Naive thymus-derived CD8-positive, alpha-beta T cell (primary cell): ENCODE measurements around the gene PSAP. TPM values are rescaled to one million over a fixed set of nuclear protein-coding genes. Genes with fewer than 3 reads are reported as not detected.
"Not testable (repeated sequence)": the region's sequence is repeated elsewhere in the genome, so short reads cannot be mapped to it uniquely, and the experiment has no call there.

Experiments used
- ATAC-seq, 2 donors: fragments of 150-1000 bp; cut with Tn5 transposase in 1 of 2; sonication (Bioruptor Pico), chemical (Tn5 transposase) in 1 of 2; 1 replicate in 1 of 2; 2 replicates in 1 of 2; pipeline ENCODE4 v1.10.0; 2021; ENCODE audit warnings: mild to moderate bottlenecking in 2 of 2, moderate library complexity in 2 of 2
- POLR2A ChIA-PET: fragments of 350-600 bp; sonication (Branson Sonifier 250); formaldehyde crosslinking; loops from one replicate; lab custom pipeline; 2021; ENCODE audit warnings: antibody characterized with exemption; lab: Charles Lee
- DNase-seq, 10 donors: peaks; one replicate each; pipeline versions ENCODE4 v3.0.0 to v3.0.0-alpha.2; 2020 to 2022
- H3K27ac Mint-ChIP-seq, 10 donors: one replicate each; pipeline ENCODE4 v1.8.0; 2020 to 2022; ENCODE audit warnings: mild to moderate bottlenecking in 10 of 10, mixed read lengths in 10 of 10, moderate library complexity in 4 of 10, inconsistent platforms in 1 of 10
- H3K27me3 Mint-ChIP-seq, 5 donors: one replicate each; pipeline ENCODE4 v1.8.0; 2021 to 2022; ENCODE audit warnings: mixed read lengths in 5 of 5
- H3K36me3 Mint-ChIP-seq, 3 donors: one replicate each; pipeline ENCODE4 v1.8.0; 2020 to 2022; ENCODE audit warnings: mixed read lengths in 3 of 3, mild to moderate bottlenecking in 2 of 3, inconsistent platforms in 1 of 3
- H3K4me1 Mint-ChIP-seq, 4 donors: one replicate each; pipeline ENCODE4 v1.8.0; 2021 to 2022; ENCODE audit warnings: mixed read lengths in 4 of 4
- H3K4me3 Mint-ChIP-seq, 10 donors: one replicate each; pipeline ENCODE4 v1.8.0; 2020 to 2022; ENCODE audit warnings: mild to moderate bottlenecking in 10 of 10, mixed read lengths in 10 of 10, moderate library complexity in 6 of 10, inconsistent platforms in 1 of 10
- H3K9me3 Mint-ChIP-seq, 9 donors: one replicate each; pipeline ENCODE4 v1.8.0; 2020 to 2022; ENCODE audit warnings: mixed read lengths in 9 of 9, mild to moderate bottlenecking in 3 of 9, inconsistent platforms in 1 of 9, moderate library complexity in 1 of 9
- polyA plus RNA-seq, 3 donors: library from polyadenylated mRNA; unstranded; fragments of 300-500 nt; fragmentation: Illumina TruSeq; gene quantifications; one replicate each; pipeline ENCODE4 v1.2.3, GENCODE V29; 2021
- total RNA-seq, 8 experiments: library from RNA in 2 of 8; stranded (reverse) in 2 of 8; gene quantifications; one replicate each; pipeline ENCODE4 v1.2.3 and lab custom pipeline; 2021 to 2026

The PSAP gene
- total and polyA plus RNA-seq, 5 experiments from 2014 or later: 203 to 442 (median 389) TPM

DNA sequence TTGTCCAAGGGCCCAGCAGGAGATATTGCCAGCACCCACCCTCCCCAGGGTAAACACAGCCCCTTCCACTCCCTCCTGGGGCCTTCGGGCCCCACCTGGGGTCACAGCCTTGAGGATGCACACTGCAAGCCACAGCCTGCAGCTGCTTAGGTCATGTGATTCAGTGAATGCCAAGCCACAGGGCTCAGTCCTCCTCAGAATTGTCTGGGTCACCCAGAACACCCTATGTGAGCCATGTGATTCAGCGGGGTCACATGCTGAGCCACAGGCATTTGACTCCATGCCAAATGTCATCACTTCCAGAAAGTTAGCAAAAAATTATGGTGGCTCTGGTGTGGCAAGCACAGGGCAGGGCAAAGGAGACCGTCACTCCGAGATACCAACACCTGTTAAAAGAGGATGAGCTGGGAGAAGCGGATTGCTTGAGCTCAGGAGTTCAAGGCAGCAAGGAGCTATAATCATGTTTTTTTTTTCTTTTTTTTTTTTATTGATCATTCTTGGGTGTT is 17.2 kb upstream of the PSAP start:
- POLR2A ChIA-PET: no interaction called here
- DNase-seq (no peak), ATAC-seq (no peak)
- peaks cover 0 to 15% (median 0%) of the 10 kb centered on the region in 4 donors for H3K4me1 Mint-ChIP-seq
- no peak overlapping the region for H3K27ac Mint-ChIP-seq
- no peaks in the 10 kb centered on the region for H3K9me3 Mint-ChIP-seq
- H3K27me3 Mint-ChIP-seq: peaks cover 0 to 2% (median 0%) of the 10 kb centered on the region in 5 donors
- H3K4me3 Mint-ChIP-seq: no peak overlapping the region
- no peaks in the 10 kb centered on the region for H3K36me3 Mint-ChIP-seq

- Mint-ChIP-seq H3K27me3 (peaks cover 0 to 2% (median 0%) of the 10 kb centered on the region in 5 donors), H3K36me3 (no peaks in the 10 kb centered on the region), H3K4me1 (peaks cover 0 to 15% (median 0%) of the 10 kb centered on the region in 4 donors), H3K9me3 (no peaks in the 10 kb centered on the region), H3K27ac (no peak overlapping the region), H3K4me3 (no peak overlapping the region)
- no peak for DNase-seq
- ATAC-seq: no peak
- POLR2A ChIA-PET: no interaction called here
These were observed 14.6 kb upstream of the PSAP start for GRCh38 chr10:71865561-71866041.

- Mint-ChIP-seq H3K36me3 (no peaks in the 10 kb centered on the region), H3K4me1 (peaks cover 0 to 22% (median 0%) of the 10 kb centered on the region in 4 donors), H3K9me3 (no peaks in the 10 kb centered on the region), H3K27me3 (peaks cover 0 to 2% (median 0%) of the 10 kb centered on the region in 5 donors), H3K4me3 (no peak overlapping the region), H3K27ac (peak overlapping the region in 1 of 10 donors; percentile 13)
- POLR2A ChIA-PET: no interaction called here
- no peak for DNase-seq
- ATAC-seq: no peak
These were observed 13.9 kb upstream of the PSAP start for GRCh38 chr10:71864911-71865361.

DNA sequence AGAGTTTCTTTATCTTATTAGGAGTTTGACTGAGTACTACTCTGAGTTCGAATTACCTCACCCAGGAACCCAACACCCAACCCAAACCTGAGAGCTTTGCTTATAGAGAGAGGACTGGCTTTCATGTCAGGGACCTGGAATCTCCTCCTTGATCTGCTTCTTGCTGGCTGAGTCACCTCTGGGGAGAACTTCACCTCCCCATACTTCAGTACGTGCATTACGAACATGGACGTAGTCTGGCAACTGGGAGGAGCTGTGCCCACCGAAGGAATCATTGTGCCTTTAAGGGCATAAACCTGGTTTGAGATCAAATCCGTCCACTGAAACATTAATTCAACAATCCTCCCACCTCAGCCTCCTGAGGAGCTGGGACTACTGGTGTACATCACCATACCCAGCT is 12.2 kb upstream of the PSAP start:
- Mint-ChIP-seq H3K4me3 (no peak overlapping the region), H3K4me1 (peaks cover 0 to 28% (median 0%) of the 10 kb centered on the region in 4 donors), H3K36me3 (no peaks in the 10 kb centered on the region), H3K27ac (no peak overlapping the region), H3K27me3 (peaks cover 0 to 2% (median 0%) of the 10 kb centered on the region in 5 donors), H3K9me3 (no peaks in the 10 kb centered on the region)
- no peak for ATAC-seq
- POLR2A ChIA-PET: no interaction called here
- no peak for DNase-seq

DNA sequence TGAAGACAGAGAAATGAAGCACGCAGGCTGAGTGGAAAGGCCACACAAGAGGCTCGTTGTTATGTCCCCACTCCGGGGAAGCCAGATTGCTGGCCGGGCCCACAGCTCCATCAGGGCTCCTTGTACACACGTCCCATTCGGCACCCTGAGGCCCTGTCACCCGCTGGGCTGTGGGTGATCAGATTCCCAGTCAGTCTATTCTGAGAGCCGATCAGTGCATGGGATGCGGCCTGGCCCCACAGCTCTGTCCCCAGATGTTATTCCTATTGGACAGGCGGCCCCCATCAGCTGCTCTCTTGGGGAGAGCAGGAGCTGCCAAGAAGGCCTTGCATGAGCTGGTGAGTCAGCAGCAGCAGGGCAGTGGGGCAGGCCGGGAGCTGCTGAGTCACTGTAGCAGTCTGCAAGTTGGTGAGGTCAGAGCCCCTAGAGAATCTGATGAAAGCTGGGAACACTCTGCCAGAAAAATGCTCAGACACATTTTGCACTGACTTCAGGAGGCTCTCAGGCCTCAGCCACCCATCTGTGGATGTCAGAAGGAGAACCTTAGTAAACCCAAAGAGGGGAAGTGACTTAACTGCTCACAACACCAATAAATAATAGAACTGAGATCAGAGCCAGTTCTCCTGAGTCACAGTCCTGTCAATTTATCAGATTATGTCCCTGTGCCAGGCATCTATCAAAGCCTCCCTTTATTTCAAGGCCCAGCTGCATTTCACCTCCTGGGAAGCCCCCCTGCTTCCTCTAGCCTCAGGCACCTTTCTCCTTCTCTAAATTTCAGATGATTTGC is 9.4 kb upstream of the PSAP start:
- DNase-seq (no peak), ATAC-seq (no peak)
- no peaks in the 10 kb centered on the region for H3K36me3 Mint-ChIP-seq
- H3K4me1 Mint-ChIP-seq: peaks cover 0 to 27% (median 0%) of the 10 kb centered on the region in 4 donors
- POLR2A ChIA-PET: no interaction called here
- H3K27me3 Mint-ChIP-seq: peaks cover 0 to 3% (median 0%) of the 10 kb centered on the region in 5 donors
- H3K27ac Mint-ChIP-seq: peak overlapping the region in 2 of 10 donors; percentile 11 to 27
- no peaks in the 10 kb centered on the region for H3K9me3 Mint-ChIP-seq
- no peak overlapping the region for H3K4me3 Mint-ChIP-seq

- DNase-seq: no peak
- peaks cover 0 to 24% (median 0%) of the 10 kb centered on the region in 4 donors for H3K4me1 Mint-ChIP-seq
- no peaks in the 10 kb centered on the region for H3K36me3 Mint-ChIP-seq
- H3K27ac Mint-ChIP-seq: peak overlapping the region in 1 of 10 donors; percentile 11
- ATAC-seq: no peak
- no peak overlapping the region for H3K4me3 Mint-ChIP-seq
- H3K9me3 Mint-ChIP-seq: no peaks in the 10 kb centered on the region
- POLR2A ChIA-PET: interaction anchor here (0.7 to 0.9 kb wide), 2 partner anchors 7 to 100 kb away, joined by 4 to 6 read pairs; partner anchors contain the start of gene PSAP
- H3K27me3 Mint-ChIP-seq: peaks cover 0 to 3% (median 0%) of the 10 kb centered on the region in 5 donors
These were observed 7.2 kb upstream of the PSAP start for GRCh38 chr10:71857934-71858890.

DNA sequence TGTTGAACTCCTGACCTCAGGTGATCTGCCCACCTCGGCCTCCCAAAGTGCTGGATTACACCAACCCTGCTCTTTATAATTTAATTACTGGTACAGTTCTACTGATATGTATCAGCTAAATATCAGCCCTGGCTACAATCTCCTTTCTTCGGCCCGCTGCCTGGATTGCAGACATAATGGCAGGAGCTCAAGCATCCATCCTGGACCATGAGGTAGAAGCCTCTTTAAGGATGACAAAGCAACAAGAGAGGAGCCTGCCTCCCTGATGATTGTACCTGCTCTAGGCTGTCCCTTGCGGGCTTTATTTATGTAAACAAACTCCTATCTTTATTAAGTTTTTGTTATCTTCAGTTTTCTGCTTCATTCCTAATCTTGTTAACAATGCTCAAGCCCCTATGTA is 5.6 kb upstream of the PSAP start:
- peaks cover 0 to 3% (median 0%) of the 10 kb centered on the region in 5 donors for H3K27me3 Mint-ChIP-seq
- H3K36me3 Mint-ChIP-seq: no peaks in the 10 kb centered on the region
- H3K27ac Mint-ChIP-seq: no peak overlapping the region
- H3K4me3 Mint-ChIP-seq: no peak overlapping the region
- no peak for ATAC-seq
- POLR2A ChIA-PET: interaction anchor here (0.5 kb wide), 1 partner anchor 47 kb away, joined by 4 read pairs; no protein-coding TSS in a partner anchor
- H3K4me1 Mint-ChIP-seq: peaks cover 0 to 35% (median 4%) of the 10 kb centered on the region in 4 donors
- H3K9me3 Mint-ChIP-seq: no peaks in the 10 kb centered on the region
- DNase-seq: no peak

DNA sequence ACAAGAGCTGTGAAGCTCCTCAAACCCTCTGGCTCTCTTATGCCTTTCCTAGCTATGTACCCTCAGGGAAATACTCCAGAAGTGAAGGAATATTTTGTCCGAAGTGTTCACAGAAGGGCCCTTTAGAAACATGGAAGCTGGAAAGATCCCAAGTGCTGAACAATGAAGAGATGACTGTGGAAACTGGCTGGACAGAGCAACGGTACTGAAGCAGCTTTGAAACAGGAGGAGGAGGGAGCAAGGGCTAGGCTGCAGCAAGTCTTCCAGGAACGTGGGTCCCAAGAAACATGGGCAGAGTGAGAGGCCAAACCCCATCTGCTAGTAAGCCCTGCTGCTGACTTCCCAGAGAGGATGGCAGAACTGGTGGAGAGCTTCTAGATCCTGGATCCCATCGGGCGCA is 3.0 kb upstream of the PSAP start:
- no peak overlapping the region for H3K4me3 Mint-ChIP-seq
- no peak for DNase-seq
- POLR2A ChIA-PET: interaction anchor here (0.5 to 1.2 kb wide), 3 partner anchors 8 to 51 kb away, joined by 3 to 5 read pairs (median 3); no protein-coding TSS in a partner anchor
- no peak overlapping the region for H3K27ac Mint-ChIP-seq
- H3K9me3 Mint-ChIP-seq: no peaks in the 10 kb centered on the region
- peaks cover 10 to 38% (median 25%) of the 10 kb centered on the region in 4 donors for H3K4me1 Mint-ChIP-seq
- no peak for ATAC-seq
- peaks cover 0 to 3% (median 0%) of the 10 kb centered on the region in 5 donors for H3K27me3 Mint-ChIP-seq
- no peaks in the 10 kb centered on the region for H3K36me3 Mint-ChIP-seq

DNA sequence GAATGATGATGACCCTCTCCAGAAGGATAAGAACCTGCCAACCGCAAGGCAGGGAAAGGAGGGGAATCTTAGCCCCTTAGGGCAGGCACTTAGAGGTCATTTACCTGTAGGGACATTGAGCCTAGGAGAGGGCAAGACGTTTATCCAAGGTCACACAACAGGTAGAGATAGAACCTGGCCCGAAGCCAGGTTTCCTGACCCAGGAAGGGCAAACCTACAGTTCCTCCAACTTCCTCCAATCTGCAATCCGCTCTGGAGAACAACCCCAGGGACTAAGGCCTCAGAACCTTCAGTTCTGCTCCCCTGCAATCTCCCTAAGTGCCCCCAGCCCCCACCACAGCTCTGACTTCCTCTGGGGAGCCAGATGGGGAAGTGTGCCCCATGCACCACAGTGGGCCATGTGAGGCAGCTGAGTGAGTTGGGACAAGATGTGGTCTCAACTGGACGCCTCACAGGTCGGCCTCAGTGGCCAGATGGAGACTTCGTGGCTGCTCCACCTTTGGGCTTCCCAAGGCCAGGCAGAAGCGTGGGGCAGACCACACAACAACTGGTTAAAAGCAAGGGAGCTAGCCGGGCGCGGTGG is 1.4 kb upstream of the PSAP start:
- ATAC-seq (no peak), DNase-seq (no peak)
- Mint-ChIP-seq H3K4me3 (peak overlapping the region in 8 of 10 donors; percentile 26 to 99 (median 72)), H3K27me3 (no peaks in the 10 kb centered on the region), H3K36me3 (no peaks in the 10 kb centered on the region), H3K4me1 (peaks cover 21 to 48% (median 41%) of the 10 kb centered on the region in 4 donors), H3K9me3 (no peaks in the 10 kb centered on the region), H3K27ac (peak overlapping the region in 2 of 10 donors; percentile 25 to 79)
- POLR2A ChIA-PET: interaction anchor here (1.2 to 1.9 kb wide), 2 partner anchors 26 to 40 kb away, joined by 3 to 4 read pairs; no protein-coding TSS in a partner anchor

DNA sequence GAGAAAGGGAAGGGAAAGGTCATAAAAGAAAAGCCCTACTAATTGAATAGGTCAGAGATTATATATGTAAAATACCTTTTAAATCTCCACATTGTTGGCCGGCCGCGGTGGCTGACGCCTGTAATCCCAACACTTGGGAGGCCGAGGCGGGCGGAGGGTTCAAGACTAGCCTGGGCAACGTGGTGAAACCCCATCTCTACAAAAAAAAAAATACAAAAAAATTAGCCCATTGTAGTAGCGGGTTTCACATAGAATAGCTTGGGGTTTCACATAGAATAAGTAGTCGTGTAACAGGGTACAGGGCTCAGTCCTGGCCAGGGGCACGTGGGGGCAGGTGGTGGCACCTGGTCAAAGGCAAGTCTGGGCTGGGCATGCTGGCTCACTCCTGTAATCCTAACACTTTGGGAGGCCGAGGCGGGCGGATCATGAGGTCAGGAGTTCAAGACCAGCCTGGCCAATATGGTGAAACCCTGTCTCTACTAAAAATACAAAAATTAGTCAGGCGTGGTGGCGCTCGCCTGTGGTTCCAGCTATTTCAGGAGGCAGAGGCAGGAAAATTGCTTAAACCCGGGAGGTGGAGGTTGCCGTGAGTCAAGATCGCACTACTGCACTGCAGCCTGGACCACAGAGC is 529 bp upstream of the PSAP start:
- H3K27me3 Mint-ChIP-seq, ATAC-seq, DNase-seq, H3K36me3 Mint-ChIP-seq, H3K9me3 Mint-ChIP-seq: not testable (repeated sequence)
- POLR2A ChIA-PET: interaction anchor here (0.7 to 2.0 kb wide), 19 partner anchors 7 to 502 kb away, joined by 3 to 15 read pairs (median 4); partner anchors contain the start of genes DNAJB12 and VSIR
- peaks cover 23 to 55% (median 49%) of the 10 kb centered on the region in 4 donors for H3K4me1 Mint-ChIP-seq
- H3K4me3 Mint-ChIP-seq: peak overlapping the region; percentile 89 to 99 (median 94)
- peak overlapping the region; percentile 74 to 96 (median 91) for H3K27ac Mint-ChIP-seq

DNA sequence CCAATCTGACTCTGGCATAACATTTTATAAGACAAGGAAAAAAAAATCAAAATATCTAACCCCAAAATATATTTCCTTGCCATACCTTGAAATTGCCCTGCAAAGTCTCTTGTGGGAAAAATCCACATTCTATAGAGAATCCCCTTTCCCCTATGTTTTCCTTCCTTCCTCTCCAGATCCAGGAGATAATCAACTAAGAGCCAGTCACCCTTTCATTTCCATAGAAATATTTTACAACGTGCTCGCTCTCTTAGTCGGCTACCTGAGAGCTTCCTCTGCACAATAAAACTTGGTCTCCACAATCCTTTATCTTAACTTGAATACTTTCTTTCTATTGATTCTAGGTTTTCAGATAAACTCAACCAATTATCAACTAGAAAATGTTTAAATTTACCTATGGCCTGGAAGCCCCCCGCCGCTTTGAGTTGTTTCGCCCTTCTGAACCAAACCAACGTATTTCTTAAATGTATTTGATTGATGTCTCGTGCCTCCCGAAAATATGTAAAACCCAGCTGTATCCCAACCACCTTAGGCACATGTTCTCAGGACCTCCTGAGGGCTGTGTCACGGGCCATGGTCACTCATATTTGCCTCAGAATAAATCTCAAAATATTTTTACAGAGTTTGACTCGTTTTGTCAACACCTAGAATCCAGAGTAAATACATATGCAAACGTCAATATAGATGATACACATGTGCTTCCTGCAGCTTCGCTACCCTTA is 869 bp downstream of the PSAP start:
- DNase-seq: no peak
- peaks cover 0 to 1% (median 0%) of the 10 kb centered on the region in 3 donors for H3K36me3 Mint-ChIP-seq
- peaks cover 27 to 67% (median 58%) of the 10 kb centered on the region in 4 donors for H3K4me1 Mint-ChIP-seq
- H3K27me3 Mint-ChIP-seq: no peaks in the 10 kb centered on the region
- no peaks in the 10 kb centered on the region for H3K9me3 Mint-ChIP-seq
- POLR2A ChIA-PET: interaction anchor here (0.6 to 2.0 kb wide), 18 partner anchors 8 to 1446 kb away, joined by 3 to 15 read pairs (median 4); partner anchors contain the start of genes EIF4EBP2 and VSIR
- no peak for ATAC-seq
- peak overlapping the region; percentile 89 to 99 (median 94) for H3K4me3 Mint-ChIP-seq
- H3K27ac Mint-ChIP-seq: peak overlapping the region; percentile 74 to 96 (median 94)
